ENCODE results near the gene C1orf52. TPM values are rescaled to one million over a fixed set of nuclear protein-coding genes. Genes with fewer than 3 reads are reported as not detected.

C1orf52 gene
- total and polyA plus RNA-seq, 9 of the 15 experiments (the other 6 are each of a cell fraction or from before 2014, with no cell fraction given) = 17.0 to 38.5 (median 33.0) TPM

- TF ChIP-seq, protein P1, sequence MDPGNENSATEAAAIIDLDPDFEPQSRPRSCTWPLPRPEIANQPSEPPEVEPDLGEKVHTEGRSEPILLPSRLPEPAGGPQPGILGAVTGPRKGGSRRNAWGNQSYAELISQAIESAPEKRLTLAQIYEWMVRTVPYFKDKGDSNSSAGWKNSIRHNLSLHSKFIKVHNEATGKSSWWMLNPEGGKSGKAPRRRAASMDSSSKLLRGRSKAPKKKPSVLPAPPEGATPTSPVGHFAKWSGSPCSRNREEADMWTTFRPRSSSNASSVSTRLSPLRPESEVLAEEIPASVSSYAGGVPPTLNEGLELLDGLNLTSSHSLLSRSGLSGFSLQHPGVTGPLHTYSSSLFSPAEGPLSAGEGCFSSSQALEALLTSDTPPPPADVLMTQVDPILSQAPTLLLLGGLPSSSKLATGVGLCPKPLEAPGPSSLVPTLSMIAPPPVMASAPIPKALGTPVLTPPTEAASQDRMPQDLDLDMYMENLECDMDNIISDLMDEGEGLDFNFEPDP (CRISPR knock-in tag; IDR thresholded peaks at IDR 0.05) = no peak
- TF ChIP-seq ZSCAN32 (CRISPR knock-in tag; IDR thresholded peaks at IDR 0.05) (no peak), ZNF184 (CRISPR knock-in tag; IDR thresholded peaks at IDR 0.05) (no peak), MTA2 (IDR thresholded peaks at IDR 0.05; ENCODE audit: low read depth) (no peak)
- TF ChIP-seq, protein P2, sequence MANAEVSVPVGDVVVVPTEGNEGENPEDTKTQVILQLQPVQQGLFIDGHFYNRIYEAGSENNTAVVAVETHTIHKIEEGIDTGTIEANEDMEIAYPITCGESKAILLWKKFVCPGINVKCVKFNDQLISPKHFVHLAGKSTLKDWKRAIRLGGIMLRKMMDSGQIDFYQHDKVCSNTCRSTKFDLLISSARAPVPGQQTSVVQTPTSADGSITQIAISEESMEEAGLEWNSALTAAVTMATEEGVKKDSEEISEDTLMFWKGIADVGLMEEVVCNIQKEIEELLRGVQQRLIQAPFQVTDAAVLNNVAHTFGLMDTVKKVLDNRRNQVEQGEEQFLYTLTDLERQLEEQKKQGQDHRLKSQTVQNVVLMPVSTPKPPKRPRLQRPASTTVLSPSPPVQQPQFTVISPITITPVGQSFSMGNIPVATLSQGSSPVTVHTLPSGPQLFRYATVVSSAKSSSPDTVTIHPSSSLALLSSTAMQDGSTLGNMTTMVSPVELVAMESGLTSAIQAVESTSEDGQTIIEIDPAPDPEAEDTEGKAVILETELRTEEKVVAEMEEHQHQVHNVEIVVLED (CRISPR knock-in tag; IDR thresholded peaks at IDR 0.05) = no peak
These were observed 36.2 kb upstream of the C1orf52 start (continued) for GRCh38 chr1:85295654-85296053.

GRCh38 chr1:85295006-85295431, 35.6 kb upstream of the C1orf52 start:
- no peak overlapping the region for H3K27ac ChIP-seq (ENCODE audit: extremely low read depth, low read depth, low read length)
- no peak overlapping the region for H3K4me3 ChIP-seq
- H3K79me2 ChIP-seq (ENCODE audit: control insufficient read depth, insufficient read depth, low read length) = no peaks in the 10 kb centered on the region
- no peaks in the 10 kb centered on the region for H3K9me3 ChIP-seq (replicated peaks; ENCODE audit: control insufficient read depth, insufficient read depth, low read depth, low read length)
- in situ Hi-C loops (cut with MboI) = no loop called here
- BruUV-seq (replicated peaks) = no TSS peak
- DNase-seq (ENCODE audit: extremely low read depth in 1 of 4, low spot score in 3 of 4) = no peak
- ChIA-PET CTCF (ENCODE audit: low intra/inter-chr PET ratio) (no interaction called here), POLR2A (interaction anchor here (2.4 kb wide), 1 partner anchor 10 kb away, joined by 9 read pairs; no protein-coding TSS in a partner anchor)
- H3K4me1 ChIP-seq (replicated peaks in 1 of 2; ENCODE audit: control insufficient read depth in 2 of 2, insufficient read depth in 2 of 2, low read length in 2 of 2) = no peaks in the 10 kb centered on the region
- H3K36me3 ChIP-seq (ENCODE audit: control insufficient read depth, insufficient read depth, low read length) = no peaks in the 10 kb centered on the region
- H4K20me1 ChIP-seq (replicated peaks; ENCODE audit: control insufficient read depth, insufficient read depth, low read length) = no peaks in the 10 kb centered on the region
- intact Hi-C loops (cut with micrococcal nuclease) = no loop called here
- H3K4me2 ChIP-seq (ENCODE audit: insufficient read depth, low read length) = no peak overlapping the region
- no peak overlapping the region for H2AFZ ChIP-seq (ENCODE audit: low read depth, low read length)
- no peak overlapping the region for H3K9ac ChIP-seq (ENCODE audit: insufficient read depth in 1 of 2, low read depth in 2 of 2, low read length in 2 of 2)
- WGBS (ENCODE audit: insufficient coverage, low coverage, missing lambda C conversion rate) = 7% methylated on average over 3 of the region's 3 CpGs
- no peaks in the 10 kb centered on the region for H3K9me1 ChIP-seq (ENCODE audit: control insufficient read depth, insufficient read depth, low read length)
- no peak for ATAC-seq
- FAIRE-seq = no peak
- H3K27me3 ChIP-seq (ENCODE audit: control insufficient read depth in 2 of 2, insufficient read depth in 2 of 2, low read length in 2 of 2) = peaks cover 0 to 14% of the 10 kb centered on the region in 2 experiments; a peak in 3 of 5 replicates
- TF ChIP-seq NCOA1 (IDR thresholded peaks at IDR 0.05; ENCODE audit: low read depth) (no peak), BRCA1 (IDR thresholded peaks at IDR 0.05) (no peak), BRCA1 (CRISPR knock-in tag; IDR thresholded peaks at IDR 0.05) (no peak), ZBTB1 (CRISPR knock-in tag; IDR thresholded peaks at IDR 0.05; ENCODE audit: borderline replicate concordance, low read depth) (no peak), XRCC3 (IDR thresholded peaks at IDR 0.05) (no peak), ZNF384 (IDR thresholded peaks at IDR 0.05; ENCODE audit: low read depth, low read length) (no peak), SIRT6 (IDR thresholded peaks at IDR 0.05; ENCODE audit: low read depth, low read length) (no peak), RAD21 (CRISPR knock-in tag; conservative IDR thresholded peaks at IDR 0.05 in 1 of 2, IDR thresholded peaks at IDR 0.05 in 1 of 2) (no peak), PRMT5 (CRISPR knock-in tag; IDR thresholded peaks at IDR 0.05) (no peak), ZNF589 (CRISPR knock-in tag; IDR thresholded peaks at IDR 0.05; ENCODE audit: low read depth) (no peak), SIN3A (IDR thresholded peaks at IDR 0.05; ENCODE audit: borderline replicate concordance in 2 of 2, control insufficient read depth in 1 of 2, low read depth in 2 of 2, low read length in 2 of 2) (no peak), TRIM28 (IDR thresholded peaks at IDR 0.05) (no peak), ZNF263 (CRISPR knock-in tag; IDR thresholded peaks at IDR 0.05; ENCODE audit: borderline replicate concordance) (no peak), ZNF12 (CRISPR knock-in tag; IDR thresholded peaks at IDR 0.05) (no peak)
- TF ChIP-seq, protein P3, sequence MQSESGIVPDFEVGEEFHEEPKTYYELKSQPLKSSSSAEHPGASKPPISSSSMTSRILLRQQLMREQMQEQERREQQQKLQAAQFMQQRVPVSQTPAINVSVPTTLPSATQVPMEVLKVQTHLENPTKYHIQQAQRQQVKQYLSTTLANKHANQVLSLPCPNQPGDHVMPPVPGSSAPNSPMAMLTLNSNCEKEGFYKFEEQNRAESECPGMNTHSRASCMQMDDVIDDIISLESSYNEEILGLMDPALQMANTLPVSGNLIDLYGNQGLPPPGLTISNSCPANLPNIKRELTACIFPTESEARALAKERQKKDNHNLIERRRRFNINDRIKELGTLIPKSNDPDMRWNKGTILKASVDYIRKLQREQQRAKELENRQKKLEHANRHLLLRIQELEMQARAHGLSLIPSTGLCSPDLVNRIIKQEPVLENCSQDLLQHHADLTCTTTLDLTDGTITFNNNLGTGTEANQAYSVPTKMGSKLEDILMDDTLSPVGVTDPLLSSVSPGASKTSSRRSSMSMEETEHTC (IDR thresholded peaks at IDR 0.05) = no peak
